Gastrocnemius medialis (tissue), 4 donors: Measurements from ENCODE around the gene FAM153A.
"Not testable (repeated sequence)": the region's sequence is repeated elsewhere in the genome, so short reads cannot be mapped to it uniquely, and the experiment has no call there.

Source experiments
- POLR2A ChIP-seq, 2 donors: fragments of 450-650 bp; IDR thresholded peaks; one replicate each; pipeline ENCODE4 v1.6.1; 2017; ENCODE audit warnings: antibody characterized with exemption in 2 of 2, mild to moderate bottlenecking in 2 of 2, moderate library complexity in 2 of 2
- TF ChIP-seq, protein P1 (sequence below), 5 experiments: fragments of 450-650 bp in 3 of 5; fragments of 200-600 bp in 2 of 5; sonication (generic) in 2 of 5; IDR thresholded peaks in 4 of 5; conservative IDR thresholded peaks in 1 of 5; 1 replicate in 4 of 5; 2 replicates in 1 of 5; pipeline ENCODE4 v1.5.1; 2016 to 2019; ENCODE audit warnings: antibody characterized with exemption in 5 of 5, mild to moderate bottlenecking in 3 of 5, moderate library complexity in 3 of 5

DNA sequence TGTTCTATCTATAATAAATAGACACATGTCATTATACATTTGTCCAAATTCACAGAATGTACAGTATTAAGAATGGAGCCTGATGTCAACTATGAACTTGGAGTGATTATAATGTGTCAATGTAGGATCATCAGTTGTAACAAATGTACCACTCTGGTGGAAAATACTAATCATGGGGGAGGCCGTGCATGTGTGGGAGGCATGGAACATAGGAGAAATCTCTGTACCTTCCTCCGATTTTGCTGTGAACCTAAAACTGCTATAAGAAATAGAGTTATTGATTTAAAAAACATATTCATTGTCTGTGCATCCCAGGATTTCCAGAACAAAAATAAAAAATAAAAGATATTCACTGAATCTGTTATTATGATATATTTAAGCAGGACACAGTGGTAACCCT is 12.1 kb downstream of the FAM153A start:
- not testable (repeated sequence) for TF ChIP-seq POLR2A (IDR thresholded peaks at IDR 0.05)
- TF ChIP-seq, protein P1, sequence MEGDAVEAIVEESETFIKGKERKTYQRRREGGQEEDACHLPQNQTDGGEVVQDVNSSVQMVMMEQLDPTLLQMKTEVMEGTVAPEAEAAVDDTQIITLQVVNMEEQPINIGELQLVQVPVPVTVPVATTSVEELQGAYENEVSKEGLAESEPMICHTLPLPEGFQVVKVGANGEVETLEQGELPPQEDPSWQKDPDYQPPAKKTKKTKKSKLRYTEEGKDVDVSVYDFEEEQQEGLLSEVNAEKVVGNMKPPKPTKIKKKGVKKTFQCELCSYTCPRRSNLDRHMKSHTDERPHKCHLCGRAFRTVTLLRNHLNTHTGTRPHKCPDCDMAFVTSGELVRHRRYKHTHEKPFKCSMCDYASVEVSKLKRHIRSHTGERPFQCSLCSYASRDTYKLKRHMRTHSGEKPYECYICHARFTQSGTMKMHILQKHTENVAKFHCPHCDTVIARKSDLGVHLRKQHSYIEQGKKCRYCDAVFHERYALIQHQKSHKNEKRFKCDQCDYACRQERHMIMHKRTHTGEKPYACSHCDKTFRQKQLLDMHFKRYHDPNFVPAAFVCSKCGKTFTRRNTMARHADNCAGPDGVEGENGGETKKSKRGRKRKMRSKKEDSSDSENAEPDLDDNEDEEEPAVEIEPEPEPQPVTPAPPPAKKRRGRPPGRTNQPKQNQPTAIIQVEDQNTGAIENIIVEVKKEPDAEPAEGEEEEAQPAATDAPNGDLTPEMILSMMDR (IDR thresholded peaks at IDR 0.05 in 4 of 5, conservative IDR thresholded peaks at IDR 0.05 in 1 of 5), result not testable (repeated sequence)
